ENCODE results near the gene MICALL1.

- TF ChIP-seq POLR2A (IDR thresholded peaks at IDR 0.05; ENCODE audit: low read length) (no peak), GATA1 (IDR thresholded peaks at IDR 0.05; ENCODE audit: low read depth, low read length) (no peak)
Observed at GRCh38 chr22:37932821-37933578, 26.9 kb downstream of the MICALL1 start.
